DMS79 treated with DMSO at 0.1 percent for 48 hours (cell line): Measurements from ENCODE around the gene SEZ6.

ENCODE experiments used
- DNase-seq: peaks from one replicate; lab custom pipeline; 2025; lab: John Stamatoyannopoulos, UW

SEZ6 gene

GRCh38 chr17:29005936-29006511, at the start of gene SEZ6:
Gene SEZ6, minus strand, starts transcription at chr17:29006033. Its CDS starts 164 bp downstream, at chr17:29005869.
- DNase-seq: peak; percentile 65

DNA sequence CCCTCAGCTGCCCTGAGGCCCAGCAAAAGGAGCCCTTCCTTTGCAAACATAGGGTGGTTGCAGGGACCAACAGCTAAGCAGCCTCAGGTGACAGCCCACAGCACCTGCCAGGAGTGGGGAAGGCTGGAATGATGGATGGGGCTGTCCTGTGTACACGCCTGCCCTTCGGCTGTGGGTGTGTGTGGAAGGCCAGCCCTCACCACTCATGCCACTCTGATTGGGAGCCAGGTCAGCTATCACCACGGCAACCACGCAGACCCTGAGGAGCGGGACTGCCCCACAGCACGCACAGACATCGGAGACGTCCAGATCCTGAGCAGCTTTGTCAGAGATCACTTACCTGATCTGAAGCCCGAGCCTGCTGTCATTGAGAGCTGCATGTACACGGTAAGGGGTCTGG, 49.0 kb upstream of the SEZ6 start:
- DNase-seq: no peak

GRCh38 chr17:29051731-29052130, 45.9 kb upstream of the SEZ6 start:
- no peak for DNase-seq

GRCh38 chr17:29051194-29051593, 45.4 kb upstream of the SEZ6 start:
- DNase-seq: no peak

DNA sequence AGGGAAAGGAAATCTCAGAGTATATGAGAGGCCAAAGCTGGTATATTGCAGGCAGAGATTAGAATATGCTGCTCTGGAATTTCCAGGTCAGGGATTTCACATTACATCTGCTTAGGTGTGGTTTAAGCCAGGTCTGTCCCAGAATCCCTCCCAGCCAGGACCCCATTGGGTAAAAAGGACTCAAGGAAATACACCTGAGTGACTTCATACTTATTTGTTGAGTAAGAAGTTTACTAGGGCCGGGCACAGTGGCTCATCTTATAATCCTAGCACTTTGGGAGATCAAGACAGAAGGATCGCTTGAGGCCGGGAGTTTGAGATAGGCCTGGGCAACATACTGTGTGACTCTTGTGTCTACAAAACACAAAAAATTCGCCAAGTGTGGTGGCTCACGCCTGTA, 44.3 kb upstream of the SEZ6 start:
- DNase-seq: no peak

DNA sequence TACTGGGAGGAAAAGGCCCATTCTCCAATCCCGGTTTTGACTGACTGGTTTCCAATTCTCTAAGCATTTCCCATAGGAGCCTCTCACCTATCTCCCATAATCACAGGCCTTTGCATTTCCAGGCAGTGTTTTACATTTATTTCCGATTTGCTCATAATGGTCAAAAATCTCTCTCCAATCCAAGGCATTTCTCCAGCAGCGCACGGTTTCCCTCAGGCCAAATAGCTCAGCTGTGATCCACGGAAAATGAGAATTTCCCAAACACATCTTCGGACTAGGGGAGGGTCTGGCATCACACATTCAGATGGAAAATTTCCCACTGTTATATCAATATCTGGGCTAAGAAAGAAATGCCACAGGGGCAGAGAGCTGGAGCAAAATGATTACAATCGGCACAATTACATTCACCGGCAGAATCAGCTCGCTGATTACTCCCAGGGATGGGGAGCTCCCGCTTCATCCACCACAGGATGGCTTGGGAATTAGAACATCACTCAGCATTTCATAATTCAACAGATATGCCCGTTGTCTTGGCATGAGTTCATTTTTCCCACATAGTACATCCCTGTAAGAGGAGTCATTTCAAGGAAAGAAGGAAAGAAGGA, 43.8 kb upstream of the SEZ6 start:
- no peak for DNase-seq

- DNase-seq: no peak
Observed at GRCh38 chr17:29048440-29049368, 42.9 kb upstream of the SEZ6 start.

DNA sequence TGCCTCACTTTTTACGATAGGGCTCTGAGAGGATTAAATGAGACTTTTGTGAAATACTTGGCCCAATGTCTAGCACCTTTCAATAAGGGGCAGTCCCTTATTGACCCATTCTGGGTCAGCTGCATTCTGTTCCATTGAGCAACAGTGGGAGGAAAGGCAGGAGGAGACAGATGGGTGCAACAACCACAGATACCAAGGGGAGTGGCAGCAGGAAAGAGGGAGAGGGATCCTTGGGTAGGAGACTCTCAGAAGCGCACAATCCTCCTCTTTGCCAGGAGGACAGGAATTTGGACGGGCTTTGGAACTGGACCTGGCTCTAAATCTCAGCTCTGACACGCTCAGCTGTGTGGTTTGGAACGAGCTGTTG, 40.6 kb upstream of the SEZ6 start:
- DNase-seq: no peak

- no peak for DNase-seq
Observed at GRCh38 chr17:29045734-29046472, 40.1 kb upstream of the SEZ6 start.

DNA sequence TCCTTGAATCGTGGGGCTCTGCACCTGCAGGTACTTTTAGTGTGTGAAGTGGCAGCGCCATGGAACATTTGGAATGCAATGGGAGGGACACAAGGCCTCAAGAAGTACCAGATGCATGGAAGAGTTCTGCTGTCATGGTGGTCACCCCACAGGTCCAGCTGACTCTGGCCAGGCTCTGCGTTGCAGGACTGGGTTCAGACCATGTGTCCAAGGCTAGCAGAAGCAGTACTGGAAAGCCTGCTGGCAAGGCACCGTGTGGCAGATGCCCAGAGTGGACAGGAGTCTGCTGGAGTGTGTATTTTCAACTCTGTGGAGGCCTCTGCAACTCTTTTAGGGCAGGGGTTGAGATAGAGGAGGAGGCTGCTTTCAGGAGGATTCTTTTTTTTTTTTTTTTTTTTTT, 39.2 kb upstream of the SEZ6 start:
- DNase-seq: no peak

DNA sequence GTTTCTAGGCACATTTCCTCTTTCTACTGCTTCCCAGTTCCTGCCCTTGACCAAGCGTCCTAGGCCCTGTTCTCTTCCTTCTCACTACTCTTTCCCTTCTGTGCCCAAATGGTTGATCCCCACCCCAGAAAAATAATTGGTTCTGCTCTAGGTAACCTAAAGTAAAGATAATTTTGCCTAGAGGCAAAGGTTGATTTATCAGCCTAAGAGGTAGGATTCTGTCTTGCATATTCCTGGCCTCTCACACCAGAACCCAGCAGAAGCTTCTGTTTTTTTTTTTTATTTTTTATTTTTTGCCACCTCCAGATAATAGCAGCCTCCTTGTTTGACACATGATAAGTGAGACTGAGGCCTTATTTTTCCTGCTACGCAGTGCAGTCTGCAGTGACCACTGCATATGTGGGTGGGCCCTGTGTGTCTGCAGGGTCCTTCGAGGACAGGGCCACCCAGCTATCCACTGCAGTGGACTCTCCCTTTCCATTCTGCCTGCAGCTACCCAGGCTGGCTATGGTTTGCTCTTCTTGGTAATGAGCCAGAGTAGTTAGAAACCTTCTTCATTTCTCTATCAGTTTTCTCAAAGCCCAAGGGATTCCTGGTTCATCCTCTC, 37.8 kb upstream of the SEZ6 start:
- DNase-seq: peak; percentile 54

- DNase-seq: peak; percentile 98
Observed at GRCh38 chr17:29042679-29043538, 37.1 kb upstream of the SEZ6 start, which contains the start of gene PIPOX. Gene PIPOX, plus strand, starts transcription at chr17:29043141. Its CDS starts 85 bp downstream, at chr17:29043226.

- DNase-seq: no peak
Observed at GRCh38 chr17:29042026-29042678, 36.3 kb upstream of the SEZ6 start.

GRCh38 chr17:29041571-29041970, 35.7 kb upstream of the SEZ6 start:
- DNase-seq: no peak

GRCh38 chr17:29041091-29041490, 35.3 kb upstream of the SEZ6 start:
- no peak for DNase-seq

DNA sequence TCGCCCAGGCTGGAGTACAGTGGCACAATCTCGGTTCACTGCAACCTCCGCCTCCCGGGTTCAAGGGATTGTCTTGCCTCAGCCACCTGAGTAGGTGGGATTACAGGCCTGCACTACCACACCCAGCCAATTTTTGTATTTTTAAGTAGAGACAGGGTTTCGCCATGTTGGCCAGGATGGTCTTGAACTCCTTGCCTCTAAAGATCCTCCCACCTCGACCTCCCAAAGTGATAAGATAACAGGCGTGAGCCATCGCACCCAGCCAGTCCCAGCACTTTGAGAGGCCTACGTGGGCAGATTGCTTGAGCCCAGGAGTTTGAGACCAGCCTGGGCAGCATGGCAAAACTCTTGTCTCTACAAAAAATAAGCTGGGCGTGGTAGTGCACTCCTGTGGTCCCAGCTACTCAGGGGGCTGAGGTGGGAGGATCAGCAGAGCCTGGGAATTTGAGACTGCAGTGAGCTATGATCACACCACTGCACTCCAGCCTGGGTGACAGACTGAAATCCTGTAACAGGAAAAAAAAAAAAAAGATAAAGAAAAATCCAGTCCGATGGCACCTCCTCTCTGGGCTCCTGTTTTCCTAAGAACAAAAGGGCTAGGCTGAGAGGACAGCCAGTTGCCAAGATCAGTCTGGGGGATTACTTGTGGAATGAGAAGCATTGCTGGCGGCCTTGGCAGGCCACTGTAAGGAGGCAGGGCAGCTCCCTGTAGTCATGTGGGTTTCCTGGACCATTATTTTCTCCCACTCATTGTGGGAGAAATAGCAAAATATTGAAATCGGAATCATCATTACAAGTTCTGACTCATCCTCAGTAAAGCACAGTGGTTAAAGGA, 34.1 kb upstream of the SEZ6 start:
- DNase-seq: no peak

DNA sequence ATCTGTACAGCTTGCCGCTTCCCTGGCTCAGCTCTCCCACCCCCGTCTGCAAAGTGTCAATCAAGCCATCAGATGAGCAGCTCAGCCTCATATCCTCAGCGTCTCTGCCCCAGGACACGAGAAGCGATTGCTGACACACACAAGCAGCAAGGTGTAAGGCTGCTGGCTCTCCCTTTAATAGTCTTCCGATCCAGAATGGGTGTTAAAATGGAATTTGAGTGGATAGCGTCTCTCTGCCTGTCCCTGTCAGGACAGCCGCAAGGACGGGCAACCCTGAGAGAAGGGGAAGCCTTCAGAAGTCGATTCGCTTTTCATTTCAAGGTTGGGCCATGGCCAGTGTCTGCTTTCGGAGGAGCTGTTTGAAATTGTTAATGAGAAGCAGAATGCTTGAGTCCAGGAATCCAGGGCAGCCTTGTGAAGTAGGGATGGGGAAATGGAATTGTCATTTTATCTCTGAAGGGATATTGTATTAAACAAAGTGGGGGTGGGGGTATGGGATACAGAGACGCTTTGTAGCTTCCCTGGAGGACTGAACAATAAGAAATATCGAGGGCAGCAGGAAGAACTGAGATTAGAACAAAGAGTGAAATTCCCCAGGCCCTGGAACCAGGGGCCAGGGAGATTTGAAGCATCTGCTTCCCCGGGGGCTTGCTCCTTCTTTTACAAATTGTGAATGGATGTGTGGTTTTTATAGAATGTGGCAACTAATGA, 32.4 kb upstream of the SEZ6 start:
- DNase-seq: no peak

DNA sequence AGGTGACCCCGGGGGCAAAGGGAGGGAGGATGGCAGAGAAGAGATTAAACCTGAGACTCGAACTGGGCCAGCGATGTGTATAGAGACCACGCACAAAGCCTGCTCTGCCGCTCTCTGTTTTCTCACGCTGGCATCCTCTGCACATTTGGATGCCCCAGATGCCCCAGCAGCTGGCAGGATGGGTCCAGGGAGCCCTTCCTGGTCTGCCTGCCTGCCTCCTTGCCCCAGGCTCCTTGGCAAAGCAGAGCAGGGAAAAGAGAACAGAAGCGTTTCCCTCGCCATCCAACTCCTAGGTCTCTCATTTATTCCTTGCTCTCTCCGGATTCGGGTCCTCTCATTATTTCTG, 31.9 kb upstream of the SEZ6 start:
- no peak for DNase-seq

- no peak for DNase-seq
Observed at GRCh38 chr17:29036584-29036983, 30.8 kb upstream of the SEZ6 start.
